Erythroblast (primary cell): ENCODE data around the gene NOL12.

Experiments
- GATA1 ChIP-seq: IDR thresholded peaks from 2 replicates; pipeline ENCODE4 v1.6.1; 2011; ENCODE audit warnings: low read depth, mild to moderate bottlenecking, control low read depth, low read length, moderate library complexity
- POLR2A ChIP-seq: IDR thresholded peaks from 2 replicates; pipeline ENCODE4 v1.6.1; 2011; ENCODE audit warnings: mild to moderate bottlenecking, low read length

DNA sequence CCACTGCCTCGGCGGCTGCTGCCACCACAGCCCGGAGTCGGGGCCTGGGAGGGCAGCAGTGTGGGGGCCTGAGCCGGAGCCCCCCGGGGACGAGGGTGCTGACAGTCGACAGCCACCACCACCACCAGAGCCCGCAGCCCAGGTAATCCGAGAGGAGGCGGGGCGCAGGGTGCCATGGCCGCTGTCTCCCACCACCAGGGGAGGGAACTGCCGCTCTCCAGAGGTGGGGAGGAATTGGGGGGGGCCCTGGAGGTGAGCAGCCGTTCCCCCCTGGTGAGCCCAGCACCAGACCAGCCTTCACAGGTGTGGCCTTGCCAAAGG lies 23.3 kb downstream of the NOL12 start:
- no peak for TF ChIP-seq POLR2A
- no peak for TF ChIP-seq GATA1
